Caco-2 (cell line): Measurements from ENCODE around the gene FMN1. TPM values are rescaled to one million over a fixed set of nuclear protein-coding genes. Genes with fewer than 3 reads are reported as not detected.

ENCODE experiments used
- BruUV-seq: library from RNA; stranded (reverse); fragments of 400-500 nt; replicated peaks from 2 replicates; lab custom pipeline; 2021; lab: Mats Ljungman, UMichigan
- CTCF ChIA-PET: fragments of 300-600 bp; sonication (Branson Sonifier 250); formaldehyde crosslinking; loops from one replicate; lab custom pipeline; 2022; ENCODE audit warnings: antibody characterized with exemption; lab: Charles Lee
- POLR2A ChIA-PET: fragments of 300-600 bp; sonication (Branson Sonifier 250); formaldehyde crosslinking; loops from one replicate; lab custom pipeline; 2022; ENCODE audit warnings: antibody characterized with exemption; lab: Charles Lee
- DNase-seq, 2 experiments: peaks; one replicate each; pipeline versions ENCODE4 v3.0.0 to v3.0.0-alpha.2; 2020 to 2022
- H3K27me3 ChIP-seq: replicated peaks from 2 replicates; pipeline ENCODE4 v1.6.0; 2011; ENCODE audit warnings: low read length; ENCODE audit not compliant: control insufficient read depth, insufficient read depth
- H3K36me3 ChIP-seq: 2 replicates; pipeline ENCODE4 v1.5.1; 2011; ENCODE audit warnings: low read length; ENCODE audit not compliant: control insufficient read depth, insufficient read depth
- H3K4me1 ChIP-seq: fragments of 250-450 bp; sonication (Bioruptor Pico); 2 replicates; pipeline ENCODE4 v1.5.1; 2020; ENCODE audit warnings: mild to moderate bottlenecking
- H3K4me3 ChIP-seq: 2 replicates; pipeline ENCODE4 v1.5.1; 2011; ENCODE audit warnings: low read depth, mild to moderate bottlenecking, control low read depth, low read length
- H3K9me3 ChIP-seq: fragments of 250-450 bp; sonication (Bioruptor Pico); 2 replicates; pipeline ENCODE4 v1.5.1; 2020; ENCODE audit warnings: mild to moderate bottlenecking, moderate library complexity
- H3K27ac Mint-ChIP-seq: one replicate; pipeline ENCODE4 v1.8.0; 2022; ENCODE audit warnings: mixed read lengths; ENCODE audit not compliant: unreplicated experiment
- H3K27me3 Mint-ChIP-seq: one replicate; pipeline ENCODE4 v1.8.0; 2022; ENCODE audit warnings: mixed read lengths; ENCODE audit not compliant: insufficient read depth, unreplicated experiment
- H3K36me3 Mint-ChIP-seq: one replicate; pipeline ENCODE4 v1.8.0; 2022; ENCODE audit warnings: mild to moderate bottlenecking, mixed read lengths; ENCODE audit not compliant: insufficient read depth, unreplicated experiment
- H3K4me1 Mint-ChIP-seq: one replicate; pipeline ENCODE4 v1.8.0; 2022; ENCODE audit warnings: low read depth, mixed read lengths; ENCODE audit not compliant: unreplicated experiment
- H3K4me3 Mint-ChIP-seq: one replicate; pipeline ENCODE4 v1.8.0; 2022; ENCODE audit warnings: mild to moderate bottlenecking, moderate library complexity, mixed read lengths; ENCODE audit not compliant: unreplicated experiment
- H3K9me3 Mint-ChIP-seq: one replicate; pipeline ENCODE4 v1.8.0; 2022; ENCODE audit warnings: mixed read lengths; ENCODE audit not compliant: unreplicated experiment
- CTCF ChIP-seq, 2 experiments: fragments of 200-600 bp in 1 of 2; IDR thresholded peaks; 1 replicate in 1 of 2; 2 replicates in 1 of 2; pipeline versions ENCODE4 v1.5.1 to v1.8.0; 2011 to 2022; ENCODE audit warnings: antibody characterized with exemption in 1 of 2, control low read depth in 1 of 2, inconsistent platforms in 1 of 2, low read depth in 1 of 2, low read length in 1 of 2, mild to moderate bottlenecking in 1 of 2, moderate library complexity in 1 of 2; ENCODE audit not compliant: insufficient read depth in 1 of 2, severe bottlenecking in 1 of 2, unreplicated experiment in 1 of 2
- intact Hi-C: fragments of 100-400 bp; cut with micrococcal nuclease; formaldehyde crosslinking; loops from one replicate; pipeline ENCODE4 v1.10.0; 2022; ENCODE audit not compliant: unreplicated experiment
- total RNA-seq: library from RNA; stranded (reverse); gene quantifications from 2 replicates; pipeline ENCODE4 v1.2.3, GENCODE V29; 2022

The FMN1 gene
- total RNA-seq, 1 experiment from 2014 or later, result 1.6 TPM

- Histone ChIP-seq H3K9me3 (no peaks in the 10 kb centered on the region), H3K4me1 (peaks cover 55% of the 10 kb centered on the region), H3K4me3 (no peak overlapping the region), H3K27me3 (no peaks in the 10 kb centered on the region; the same call in 1 of the 2 replicates), H3K36me3 (no peaks in the 10 kb centered on the region)
- TF ChIP-seq CTCF (IDR thresholded peaks at IDR 0.05; ENCODE audit: insufficient read depth in 1 of 2, low read depth in 1 of 2, low read length in 1 of 2, severe bottlenecking in 1 of 2, unreplicated experiment in 1 of 2), result no peak
- Mint-ChIP-seq H3K27ac (no peak overlapping the region), H3K36me3 (peaks cover 10% of the 10 kb centered on the region), H3K9me3 (no peaks in the 10 kb centered on the region), H3K4me3 (no peak overlapping the region), H3K27me3 (no peaks in the 10 kb centered on the region), H3K4me1 (peaks cover 46% of the 10 kb centered on the region)
- POLR2A ChIA-PET, result no interaction called here
- CTCF ChIA-PET, result no interaction called here
- no peak for DNase-seq
- BruUV-seq, result no TSS peak
- intact Hi-C loops, result no loop called here
These were observed 3.1 kb upstream of the FMN1 start for GRCh38 chr15:33197636-33198035.

- Histone ChIP-seq H3K27me3 (no peaks in the 10 kb centered on the region; the same call in 1 of the 2 replicates), H3K9me3 (no peaks in the 10 kb centered on the region), H3K4me1 (peaks cover 22% of the 10 kb centered on the region), H3K36me3 (no peaks in the 10 kb centered on the region), H3K4me3 (peak overlapping the region; percentile 36)
- BruUV-seq, result no TSS peak
- peak overlapping the region; percentile 82 for H3K27ac Mint-ChIP-seq
- no peaks in the 10 kb centered on the region for H3K9me3 Mint-ChIP-seq
- DNase-seq, result no peak
- CTCF ChIA-PET, result interaction anchor here (0.6 to 1.4 kb wide), 3 partner anchors 9 to 506 kb away, joined by 4 read pairs; no protein-coding TSS in a partner anchor
- intact Hi-C loops, result no loop called here
- H3K36me3 Mint-ChIP-seq, result peaks cover 4% of the 10 kb centered on the region
- TF ChIP-seq CTCF (IDR thresholded peaks at IDR 0.05; ENCODE audit: insufficient read depth in 1 of 2, low read depth in 1 of 2, low read length in 1 of 2, severe bottlenecking in 1 of 2, unreplicated experiment in 1 of 2), result no peak
- POLR2A ChIA-PET, result interaction anchor here (0.5 to 0.7 kb wide), 6 partner anchors 13 to 355 kb away, joined by 3 to 6 read pairs (median 4); no protein-coding TSS in a partner anchor
- no peaks in the 10 kb centered on the region for H3K27me3 Mint-ChIP-seq
- peak overlapping the region; percentile 75 for H3K4me3 Mint-ChIP-seq
- peaks cover 18% of the 10 kb centered on the region for H3K4me1 Mint-ChIP-seq
These were observed 277 bp downstream of the FMN1 start for GRCh38 chr15:33194237-33194636.

GRCh38 chr15:33191591-33191990 lies 2.9 kb downstream of the FMN1 start:
- Histone ChIP-seq H3K4me3 (no peak overlapping the region), H3K4me1 (peaks cover 17% of the 10 kb centered on the region), H3K9me3 (no peaks in the 10 kb centered on the region), H3K27me3 (no peaks in the 10 kb centered on the region; the same call in 1 of the 2 replicates), H3K36me3 (no peaks in the 10 kb centered on the region)
- Mint-ChIP-seq H3K4me3 (no peak overlapping the region), H3K27me3 (no peaks in the 10 kb centered on the region), H3K4me1 (peaks cover 15% of the 10 kb centered on the region), H3K36me3 (peaks cover 4% of the 10 kb centered on the region), H3K9me3 (no peaks in the 10 kb centered on the region), H3K27ac (no peak overlapping the region)
- CTCF ChIA-PET, result no interaction called here
- no peak for DNase-seq
- intact Hi-C loops, result no loop called here
- TF ChIP-seq CTCF (IDR thresholded peaks at IDR 0.05; ENCODE audit: insufficient read depth in 1 of 2, low read depth in 1 of 2, low read length in 1 of 2, severe bottlenecking in 1 of 2, unreplicated experiment in 1 of 2), result no peak
- no TSS peak for BruUV-seq
- POLR2A ChIA-PET, result no interaction called here
